Peyer's patch (tissue), 4 donors: ENCODE measurements around the gene CCDC134.

Experiments
- POLR2A ChIP-seq, 2 donors: fragments of 450-650 bp; IDR thresholded peaks; one replicate each; pipeline ENCODE4 v1.5.1; 2017; ENCODE audit warnings: antibody characterized with exemption in 2 of 2, mild to moderate bottlenecking in 2 of 2, moderate library complexity in 2 of 2
- TF ChIP-seq, protein P1 (sequence below), 6 experiments: fragments of 450-650 bp in 4 of 6; fragments of 200-600 bp in 2 of 6; sonication (generic) in 1 of 6; IDR thresholded peaks; one replicate each; pipeline ENCODE4 v1.5.1; 2017 to 2019; ENCODE audit warnings: antibody characterized with exemption in 6 of 6, mild to moderate bottlenecking in 3 of 6, moderate library complexity in 1 of 6

DNA sequence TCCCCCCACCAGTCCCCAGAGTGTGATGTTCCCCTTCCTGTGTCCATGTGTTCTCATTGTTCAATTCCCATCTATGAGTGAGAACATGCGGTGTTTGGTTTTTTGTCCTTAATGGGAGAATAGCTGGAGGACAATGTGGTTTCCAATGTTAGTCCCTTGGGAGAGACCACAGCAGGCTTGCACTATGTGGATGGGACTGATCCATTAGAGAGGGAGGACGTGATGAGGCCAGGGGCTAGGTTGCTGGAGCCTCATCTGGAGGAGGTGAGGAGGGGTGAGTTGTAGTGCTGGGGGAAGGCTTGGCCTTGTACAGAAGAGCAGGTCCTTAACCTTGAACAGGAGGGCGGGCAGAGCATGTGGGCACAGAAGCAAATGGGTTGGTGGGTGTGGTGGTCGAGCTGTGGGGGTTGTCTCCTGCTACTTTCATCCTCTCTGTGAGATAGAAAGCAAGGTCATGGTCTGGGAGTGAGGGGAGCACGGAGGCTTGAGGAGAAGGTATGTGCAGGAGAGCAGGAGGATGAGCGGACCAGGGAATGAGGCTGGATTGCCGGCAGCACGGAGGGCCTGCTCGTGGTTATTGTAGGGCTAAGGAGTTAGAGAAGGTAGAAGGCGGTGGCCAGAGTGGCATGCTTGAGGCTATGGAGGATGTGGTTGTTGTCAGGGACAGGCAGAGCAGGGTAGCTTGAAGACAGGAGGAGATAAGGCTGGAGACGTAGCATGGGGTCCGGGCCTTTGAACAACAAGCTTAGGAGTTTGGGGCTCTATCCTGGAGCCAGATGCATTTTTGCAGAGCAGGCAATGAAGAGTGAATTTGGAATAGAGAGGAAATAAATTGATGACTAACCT, 21.2 kb downstream of the CCDC134 start:
- TF ChIP-seq, protein P1, sequence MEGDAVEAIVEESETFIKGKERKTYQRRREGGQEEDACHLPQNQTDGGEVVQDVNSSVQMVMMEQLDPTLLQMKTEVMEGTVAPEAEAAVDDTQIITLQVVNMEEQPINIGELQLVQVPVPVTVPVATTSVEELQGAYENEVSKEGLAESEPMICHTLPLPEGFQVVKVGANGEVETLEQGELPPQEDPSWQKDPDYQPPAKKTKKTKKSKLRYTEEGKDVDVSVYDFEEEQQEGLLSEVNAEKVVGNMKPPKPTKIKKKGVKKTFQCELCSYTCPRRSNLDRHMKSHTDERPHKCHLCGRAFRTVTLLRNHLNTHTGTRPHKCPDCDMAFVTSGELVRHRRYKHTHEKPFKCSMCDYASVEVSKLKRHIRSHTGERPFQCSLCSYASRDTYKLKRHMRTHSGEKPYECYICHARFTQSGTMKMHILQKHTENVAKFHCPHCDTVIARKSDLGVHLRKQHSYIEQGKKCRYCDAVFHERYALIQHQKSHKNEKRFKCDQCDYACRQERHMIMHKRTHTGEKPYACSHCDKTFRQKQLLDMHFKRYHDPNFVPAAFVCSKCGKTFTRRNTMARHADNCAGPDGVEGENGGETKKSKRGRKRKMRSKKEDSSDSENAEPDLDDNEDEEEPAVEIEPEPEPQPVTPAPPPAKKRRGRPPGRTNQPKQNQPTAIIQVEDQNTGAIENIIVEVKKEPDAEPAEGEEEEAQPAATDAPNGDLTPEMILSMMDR (IDR thresholded peaks at IDR 0.05) = no peak
- no peak for TF ChIP-seq POLR2A (IDR thresholded peaks at IDR 0.05)
